K562 (cell line): ENCODE data around the gene ST6GALNAC1. TPM values are rescaled to one million over a fixed set of nuclear protein-coding genes. Genes with fewer than 3 reads are reported as not detected.

ENCODE experiments used
- BMI1 ChIP-seq: fragments of 150-350 bp; IDR thresholded peaks from 2 replicates; pipeline ENCODE4 v1.6.1; 2014; ENCODE audit warnings: low read length
- ELF1 ChIP-seq: fragments of 200-800 bp; sonication (Bioruptor generic); IDR thresholded peaks from 2 replicates; pipeline ENCODE4 v1.6.1; 2016; ENCODE audit warnings: missing genetic modification characterization, missing compliant biosample characterization
- HCFC1 ChIP-seq: IDR thresholded peaks from 2 replicates; pipeline ENCODE4 v1.6.1; 2012; ENCODE audit warnings: low read depth, low read length, improper control_type of control experiment
- RCOR1 ChIP-seq, 2 experiments: IDR thresholded peaks; 2 replicates each; pipeline ENCODE4 v1.6.1; 2012; ENCODE audit warnings: low read depth in 2 of 2, low read length in 2 of 2, borderline replicate concordance in 1 of 2, improper control_type of control experiment in 1 of 2
- SREBF1 ChIP-seq: fragments of 150-350 bp; IDR thresholded peaks from 2 replicates; pipeline ENCODE4 v1.6.1; 2014; ENCODE audit warnings: antibody characterized with exemption, low read depth, low read length, borderline replicate concordance
- TAF9B ChIP-seq: fragments of 450-650 bp; IDR thresholded peaks from 2 replicates; pipeline ENCODE4 v1.6.1; 2018; ENCODE audit warnings: mild to moderate bottlenecking; ENCODE audit not compliant: partially characterized antibody
- polyA plus RNA-seq, 8 experiments: library from polyadenylated mRNA; depleted of rRNA in 4 of 8; stranded (reverse) in 5 of 8; unstranded in 3 of 8; fragments of >200 nt; fragmentation: Nextera tagmentation in 2 of 8; fragmentation: Illumina TruSeq in 1 of 8; extraction: Ambion mirVana in 2 of 8; extraction: Trizol in 1 of 8; gene quantifications; 2 replicates each; pipeline versions ENCODE4 v1.2.1 to v1.2.3, GENCODE V29; 2011 to 2014; ENCODE audit warnings: inconsistent platforms in 1 of 8, missing spikeins in 1 of 8
- total RNA-seq, 7 experiments: library from RNA; depleted of rRNA in 6 of 7; stranded (reverse); fragments of >200 nt in 6 of 7; fragmentation: Illumina TruSeq in 2 of 7; extraction: Trizol in 2 of 7; gene quantifications; 2 replicates each; pipeline versions ENCODE4 v1.2.1 to v1.2.3, GENCODE V29; 2011 to 2021; ENCODE audit warnings: low replicate concordance in 1 of 7
- TF ChIP-seq, protein P1 (sequence below): fragments of 250-450 bp; sonication (Bioruptor Pico); IDR thresholded peaks from 2 replicates; pipeline ENCODE4 v1.8.0; 2022; ENCODE audit warnings: inconsistent platforms, mild to moderate bottlenecking, moderate library complexity, borderline replicate concordance
- TF ChIP-seq, protein P2 (sequence below): sonication (generic); formaldehyde crosslinking; IDR thresholded peaks from 2 replicates; pipeline ENCODE4 v1.8.1; 2023; ENCODE audit warnings: mild to moderate bottlenecking, missing genetic modification reagents
- TF ChIP-seq, protein P3 (sequence below): sonication (generic); formaldehyde crosslinking; IDR thresholded peaks from 2 replicates; pipeline ENCODE4 v1.9.0; 2022; ENCODE audit warnings: mild to moderate bottlenecking, missing genetic modification reagents

The ST6GALNAC1 gene
- total and polyA plus RNA-seq, 9 of the 15 experiments (the other 6 are each of a cell fraction or from before 2014, with no cell fraction given), result 20.6 to 68.4 (median 50.5) TPM

DNA sequence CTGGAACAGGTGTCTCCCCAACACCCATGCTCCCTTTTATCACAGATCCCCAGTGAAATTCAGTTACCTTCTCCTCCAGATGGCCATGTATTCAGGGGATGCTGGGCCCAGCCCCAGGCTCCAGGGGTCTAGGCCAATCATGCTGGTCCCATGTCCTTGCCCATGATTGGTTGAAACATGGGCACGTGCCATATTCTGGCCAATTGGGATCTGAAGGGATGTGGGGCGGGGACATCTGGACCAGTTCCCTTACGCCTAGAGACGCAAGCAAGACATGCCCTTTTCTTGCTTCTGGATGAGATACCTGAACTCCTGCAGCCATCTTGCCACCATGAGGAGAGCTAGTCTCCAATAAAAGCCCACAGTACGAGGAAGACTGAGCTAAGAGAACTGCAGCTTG lies 31.0 kb upstream of the ST6GALNAC1 start (continued):
- TF ChIP-seq HCFC1 (no peak), TAF9B (no peak), BMI1 (no peak), ELF1 (no peak), SREBF1 (no peak), RCOR1 (IDR thresholded peaks at IDR 0.05; ENCODE audit: borderline replicate concordance in 1 of 2, low read depth in 2 of 2, low read length in 2 of 2) (no peak)
- TF ChIP-seq, protein P1, sequence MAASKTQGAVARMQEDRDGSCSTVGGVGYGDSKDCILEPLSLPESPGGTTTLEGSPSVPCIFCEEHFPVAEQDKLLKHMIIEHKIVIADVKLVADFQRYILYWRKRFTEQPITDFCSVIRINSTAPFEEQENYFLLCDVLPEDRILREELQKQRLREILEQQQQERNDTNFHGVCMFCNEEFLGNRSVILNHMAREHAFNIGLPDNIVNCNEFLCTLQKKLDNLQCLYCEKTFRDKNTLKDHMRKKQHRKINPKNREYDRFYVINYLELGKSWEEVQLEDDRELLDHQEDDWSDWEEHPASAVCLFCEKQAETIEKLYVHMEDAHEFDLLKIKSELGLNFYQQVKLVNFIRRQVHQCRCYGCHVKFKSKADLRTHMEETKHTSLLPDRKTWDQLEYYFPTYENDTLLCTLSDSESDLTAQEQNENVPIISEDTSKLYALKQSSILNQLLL (CRISPR knock-in tag), result no peak
- TF ChIP-seq, protein P2, sequence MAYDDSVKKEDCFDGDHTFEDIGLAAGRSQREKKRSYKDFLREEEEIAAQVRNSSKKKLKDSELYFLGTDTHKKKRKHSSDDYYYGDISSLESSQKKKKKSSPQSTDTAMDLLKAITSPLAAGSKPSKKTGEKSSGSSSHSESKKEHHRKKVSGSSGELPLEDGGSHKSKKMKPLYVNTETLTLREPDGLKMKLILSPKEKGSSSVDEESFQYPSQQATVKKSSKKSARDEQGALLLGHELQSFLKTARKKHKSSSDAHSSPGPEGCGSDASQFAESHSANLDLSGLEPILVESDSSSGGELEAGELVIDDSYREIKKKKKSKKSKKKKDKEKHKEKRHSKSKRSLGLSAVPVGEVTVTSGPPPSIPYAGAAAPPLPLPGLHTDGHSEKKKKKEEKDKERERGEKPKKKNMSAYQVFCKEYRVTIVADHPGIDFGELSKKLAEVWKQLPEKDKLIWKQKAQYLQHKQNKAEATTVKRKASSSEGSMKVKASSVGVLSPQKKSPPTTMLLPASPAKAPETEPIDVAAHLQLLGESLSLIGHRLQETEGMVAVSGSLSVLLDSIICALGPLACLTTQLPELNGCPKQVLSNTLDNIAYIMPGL (CRISPR knock-in tag), result no peak
- TF ChIP-seq, protein P3, sequence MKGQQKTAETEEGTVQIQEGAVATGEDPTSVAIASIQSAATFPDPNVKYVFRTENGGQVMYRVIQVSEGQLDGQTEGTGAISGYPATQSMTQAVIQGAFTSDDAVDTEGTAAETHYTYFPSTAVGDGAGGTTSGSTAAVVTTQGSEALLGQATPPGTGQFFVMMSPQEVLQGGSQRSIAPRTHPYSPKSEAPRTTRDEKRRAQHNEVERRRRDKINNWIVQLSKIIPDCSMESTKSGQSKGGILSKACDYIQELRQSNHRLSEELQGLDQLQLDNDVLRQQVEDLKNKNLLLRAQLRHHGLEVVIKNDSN (CRISPR knock-in tag), result peak; percentile 85
